ENCODE results near the gene KLF9.
A peak's percentile ranks its signal among the peaks of the same experiment; 100 is the strongest.

DNA sequence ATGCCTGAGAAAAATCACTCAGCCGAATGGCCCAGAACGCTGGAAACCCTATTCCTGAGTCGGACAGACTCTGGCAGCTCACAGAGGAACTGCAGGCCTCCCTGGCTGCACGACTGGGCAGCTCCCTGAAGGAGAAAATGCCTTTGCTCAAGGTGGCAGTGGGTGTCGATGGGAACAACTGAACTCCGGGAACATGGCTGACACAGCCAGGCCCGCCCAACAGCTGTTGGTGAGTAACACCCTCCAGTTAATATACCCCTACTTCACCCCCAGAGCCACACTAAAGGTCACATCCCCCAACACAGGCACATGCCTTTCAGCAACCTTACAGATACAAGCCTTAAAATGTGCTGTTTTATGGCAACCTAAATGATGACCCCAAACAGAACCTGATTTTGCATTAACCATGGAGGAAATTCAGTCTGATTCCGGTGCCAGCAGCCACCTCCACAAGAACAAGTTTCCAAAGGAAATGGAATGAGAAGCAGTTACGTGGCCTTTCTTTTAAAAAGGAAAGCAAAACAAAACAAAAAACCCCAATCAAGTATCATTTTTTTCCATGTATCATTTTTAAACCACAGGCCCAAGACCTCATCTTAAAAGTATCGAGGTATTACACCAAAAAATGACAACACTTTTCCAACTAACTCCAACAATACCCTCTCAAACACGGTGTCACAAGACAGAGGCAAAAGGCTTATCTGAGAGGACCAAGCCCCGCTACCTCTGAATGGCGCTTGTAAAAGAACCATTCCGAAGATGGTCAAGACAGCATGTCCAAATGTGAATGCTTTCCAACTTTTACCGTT is 3.1 kb downstream of the KLF9 start:
- TF ChIP-seq, protein P1, sequence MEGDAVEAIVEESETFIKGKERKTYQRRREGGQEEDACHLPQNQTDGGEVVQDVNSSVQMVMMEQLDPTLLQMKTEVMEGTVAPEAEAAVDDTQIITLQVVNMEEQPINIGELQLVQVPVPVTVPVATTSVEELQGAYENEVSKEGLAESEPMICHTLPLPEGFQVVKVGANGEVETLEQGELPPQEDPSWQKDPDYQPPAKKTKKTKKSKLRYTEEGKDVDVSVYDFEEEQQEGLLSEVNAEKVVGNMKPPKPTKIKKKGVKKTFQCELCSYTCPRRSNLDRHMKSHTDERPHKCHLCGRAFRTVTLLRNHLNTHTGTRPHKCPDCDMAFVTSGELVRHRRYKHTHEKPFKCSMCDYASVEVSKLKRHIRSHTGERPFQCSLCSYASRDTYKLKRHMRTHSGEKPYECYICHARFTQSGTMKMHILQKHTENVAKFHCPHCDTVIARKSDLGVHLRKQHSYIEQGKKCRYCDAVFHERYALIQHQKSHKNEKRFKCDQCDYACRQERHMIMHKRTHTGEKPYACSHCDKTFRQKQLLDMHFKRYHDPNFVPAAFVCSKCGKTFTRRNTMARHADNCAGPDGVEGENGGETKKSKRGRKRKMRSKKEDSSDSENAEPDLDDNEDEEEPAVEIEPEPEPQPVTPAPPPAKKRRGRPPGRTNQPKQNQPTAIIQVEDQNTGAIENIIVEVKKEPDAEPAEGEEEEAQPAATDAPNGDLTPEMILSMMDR (IDR thresholded peaks at IDR 0.05): no peak
- TF ChIP-seq POLR2A (IDR thresholded peaks at IDR 0.05): peak; percentile 45 to 62
